ENCODE measurements around the gene SND1. TPM values are rescaled to one million over a fixed set of nuclear protein-coding genes. Genes with fewer than 3 reads are reported as not detected.

SND1 gene
- polyA plus RNA-seq, 3 donors = 46.5 to 97.3 (median 79.8) TPM

DNA sequence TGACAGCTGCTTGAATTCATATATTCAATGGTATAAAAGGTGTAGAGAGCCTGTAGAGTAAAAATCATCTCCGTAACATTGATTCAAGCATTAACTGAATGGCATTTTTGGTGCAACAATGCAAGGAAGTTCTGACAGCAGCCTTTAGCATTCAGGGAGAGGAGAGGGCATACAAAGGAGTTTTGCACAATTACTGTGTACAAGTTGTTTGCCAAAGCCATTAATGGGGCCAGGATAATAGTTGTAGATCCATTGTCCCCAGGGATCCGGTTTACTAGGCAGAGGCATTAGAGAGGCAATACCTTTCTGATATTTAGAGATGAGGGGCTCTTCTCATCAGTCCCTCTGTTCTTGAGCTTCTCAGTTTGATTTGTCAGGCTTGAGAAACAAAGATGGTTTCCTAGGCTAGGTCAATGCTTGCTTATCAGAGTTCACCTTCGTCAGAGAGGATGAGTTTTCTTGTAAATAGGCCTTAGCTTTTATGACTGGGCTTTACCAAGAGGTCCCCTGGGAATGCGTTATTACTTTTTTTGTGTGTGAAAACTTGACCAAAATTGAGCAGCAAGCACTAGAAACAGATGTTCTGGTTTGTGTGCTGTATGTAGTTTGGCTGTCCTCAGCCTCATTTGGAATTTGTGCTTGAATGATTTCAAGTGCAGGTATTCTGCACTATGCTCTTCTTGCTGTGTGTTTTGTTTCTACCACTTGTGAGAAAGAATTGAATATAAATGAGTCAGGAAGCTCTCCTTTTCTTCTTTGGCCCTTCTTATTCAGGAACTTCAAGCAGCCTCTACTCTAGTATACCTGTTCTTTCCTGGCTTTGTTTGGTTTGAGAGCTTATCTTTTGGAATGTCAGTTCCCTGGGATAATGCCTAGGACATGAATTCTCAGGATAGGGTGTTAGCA is 32.0 kb downstream of the SND1 start:
- WGBS (ENCODE audit: insufficient coverage) = 98% methylated on average over 3 of the region's 4 CpGs
- H3K27ac Mint-ChIP-seq = peak overlapping the region in 1 of 7 donors; percentile 43
- intact Hi-C loops (cut with micrococcal nuclease) = no loop called here
- H3K4me3 Mint-ChIP-seq = no peak overlapping the region
- no peak for DNase-seq
- peaks cover 0 to 1% (median 0%) of the 10 kb centered on the region in 3 donors for H3K27me3 Mint-ChIP-seq (ENCODE audit: low read depth in 3 of 3)
- Histone ChIP-seq H3K4me1 (ENCODE audit: control insufficient read depth in 1 of 2, insufficient read depth in 2 of 2, low read length in 2 of 2) (peaks cover 8 to 10% of the 10 kb centered on the region in 2 donors), H3K4me2 (replicated peaks; ENCODE audit: extremely low read depth, low read length, poor library complexity, severe bottlenecking) (no peak overlapping the region), H3K4me3 (replicated peaks in 1 of 3; ENCODE audit: low read depth in 2 of 3, low read length in 3 of 3) (no peak overlapping the region), H3K27me3 (ENCODE audit: control insufficient read depth in 2 of 2, insufficient read depth in 2 of 2, low read length in 2 of 2) (no peaks in the 10 kb centered on the region), H3K79me2 (ENCODE audit: insufficient read depth, low read length) (peaks cover 90% of the 10 kb centered on the region), H3K9me3 (replicated peaks in 1 of 2; ENCODE audit: control insufficient read depth in 1 of 2, insufficient read depth in 1 of 2, low read length in 2 of 2) (peaks cover 6 to 8% of the 10 kb centered on the region in 2 donors), H3K27ac (ENCODE audit: low read depth in 1 of 2, low read length in 2 of 2) (peak overlapping the region in 1 of 2 donors; percentile 52), H2AFZ (ENCODE audit: insufficient read depth, low read depth, low read length, poor library complexity, severe bottlenecking) (no peak overlapping the region), H3K36me3 (replicated peaks in 1 of 2; ENCODE audit: control insufficient read depth in 1 of 2, insufficient read depth in 2 of 2, low read length in 2 of 2) (peaks cover 22 to 52% of the 10 kb centered on the region in 2 donors), H4K20me1 (ENCODE audit: insufficient read depth, low read length) (peaks cover 64% of the 10 kb centered on the region), H3K9ac (ENCODE audit: insufficient read depth, low read length, poor library complexity, severe bottlenecking) (no peak overlapping the region)
- TF ChIP-seq CTCF (IDR thresholded peaks at IDR 0.05) = no peak
- peaks cover 38 to 48% of the 10 kb centered on the region in 2 donors for H3K36me3 Mint-ChIP-seq
- H3K4me1 Mint-ChIP-seq = peaks cover 16% of the 10 kb centered on the region
- peaks cover 6 to 12% (median 8%) of the 10 kb centered on the region in 7 donors for H3K9me3 Mint-ChIP-seq

GRCh38 chr7:127689194-127689772 is 37.3 kb downstream of the SND1 start:
- peaks cover 18% of the 10 kb centered on the region for H3K4me1 Mint-ChIP-seq
- no peaks in the 10 kb centered on the region for H3K9me3 ChIP-seq (replicated peaks in 1 of 2; ENCODE audit: control insufficient read depth in 1 of 2, insufficient read depth in 1 of 2, low read length in 2 of 2)
- peaks cover 63% of the 10 kb centered on the region for H4K20me1 ChIP-seq (ENCODE audit: insufficient read depth, low read length)
- peaks cover 0 to 1% (median 0%) of the 10 kb centered on the region in 3 donors for H3K27me3 Mint-ChIP-seq (ENCODE audit: low read depth in 3 of 3)
- H3K27ac Mint-ChIP-seq = peak overlapping the region in 1 of 7 donors; percentile 33
- H3K4me3 ChIP-seq (replicated peaks in 1 of 3; ENCODE audit: low read depth in 2 of 3, low read length in 3 of 3) = no peak overlapping the region
- H3K36me3 Mint-ChIP-seq = peaks cover 53 to 63% of the 10 kb centered on the region in 2 donors
- TF ChIP-seq CTCF (IDR thresholded peaks at IDR 0.05) = no peak
- H3K4me1 ChIP-seq (ENCODE audit: control insufficient read depth in 1 of 2, insufficient read depth in 2 of 2, low read length in 2 of 2) = peaks cover 8 to 10% of the 10 kb centered on the region in 2 donors
- WGBS (ENCODE audit: insufficient coverage) = no CpG with 5 or more reads among the region's 1 CpG
- H3K4me3 Mint-ChIP-seq = no peak overlapping the region
- H3K27me3 ChIP-seq (ENCODE audit: control insufficient read depth in 2 of 2, insufficient read depth in 2 of 2, low read length in 2 of 2) = no peaks in the 10 kb centered on the region
- intact Hi-C loops (cut with micrococcal nuclease) = no loop called here
- H3K27ac ChIP-seq (ENCODE audit: low read depth in 1 of 2, low read length in 2 of 2) = peak overlapping the region in 1 of 2 donors; percentile 37
- no peak overlapping the region for H2AFZ ChIP-seq (ENCODE audit: insufficient read depth, low read depth, low read length, poor library complexity, severe bottlenecking)
- peaks cover 0 to 3% (median 0%) of the 10 kb centered on the region in 7 donors for H3K9me3 Mint-ChIP-seq
- no peak for DNase-seq
- peaks cover 76% of the 10 kb centered on the region for H3K79me2 ChIP-seq (ENCODE audit: insufficient read depth, low read length)
- no peak overlapping the region for H3K9ac ChIP-seq (ENCODE audit: insufficient read depth, low read length, poor library complexity, severe bottlenecking)
- H3K4me2 ChIP-seq (replicated peaks; ENCODE audit: extremely low read depth, low read length, poor library complexity, severe bottlenecking) = no peak overlapping the region
- peaks cover 45 to 78% of the 10 kb centered on the region in 2 donors for H3K36me3 ChIP-seq (replicated peaks in 1 of 2; ENCODE audit: control insufficient read depth in 1 of 2, insufficient read depth in 2 of 2, low read length in 2 of 2)

Data from CD14-positive monocyte (primary cell).